Activated T-helper 2 cell treated with anti-CD3 and anti-CD28 coated beads, Interferon-gamma antibody, Interleukin-2, Interleukin-4, amounts not matched to agents 10 μg/mL and 5 μg/mL and 100 μg/mL, durations not matched to agents 14 hours and 24 hours and 36 hours (primary cell): ENCODE data around the gene ASRGL1. TPM values are rescaled to one million over a fixed set of nuclear protein-coding genes. Genes with fewer than 3 reads are reported as not detected.
"Not testable (repeated sequence)": the region's sequence is repeated elsewhere in the genome, so short reads cannot be mapped to it uniquely, and the experiment has no call there.

Source experiments
- DNase-seq: peaks from one replicate; pipeline ENCODE4 v3.0.0; 2021; ENCODE audit warnings: low spot score
- H3K27ac Mint-ChIP-seq: one replicate; pipeline ENCODE4 v1.8.0; 2021; ENCODE audit warnings: mixed read lengths
- H3K27me3 Mint-ChIP-seq: one replicate; pipeline ENCODE4 v1.8.0; 2021; ENCODE audit warnings: low read depth, mixed read lengths
- H3K36me3 Mint-ChIP-seq: one replicate; pipeline ENCODE4 v1.8.0; 2021; ENCODE audit warnings: low read depth, mixed read lengths
- H3K4me1 Mint-ChIP-seq: one replicate; pipeline ENCODE4 v1.8.0; 2021; ENCODE audit warnings: low read depth, mixed read lengths
- H3K4me3 Mint-ChIP-seq: one replicate; pipeline ENCODE4 v1.8.0; 2021; ENCODE audit warnings: low read depth, mild to moderate bottlenecking, moderate library complexity, mixed read lengths
- H3K9me3 Mint-ChIP-seq: one replicate; pipeline ENCODE4 v1.8.0; 2021; ENCODE audit warnings: mixed read lengths
- intact Hi-C: fragments of 100-400 bp; cut with micrococcal nuclease; formaldehyde crosslinking; loops from one replicate; pipeline ENCODE4 v1.15.1; 2023
- total RNA-seq: library from RNA; stranded (reverse); gene quantifications from 2 replicates; pipeline ENCODE4 v1.2.3, GENCODE V29; 2022

Gene ASRGL1
- total RNA-seq, 1 donor from 2014 or later = 6.1 TPM

GRCh38 chr11:62333768-62334167 lies 3.5 kb upstream of the ASRGL1 start:
- intact Hi-C loops = no loop called here
- H3K4me1 Mint-ChIP-seq = peaks cover 13% of the 10 kb centered on the region
- peaks cover 54% of the 10 kb centered on the region for H3K27me3 Mint-ChIP-seq
- no peaks in the 10 kb centered on the region for H3K9me3 Mint-ChIP-seq
- no peak overlapping the region for H3K27ac Mint-ChIP-seq
- no peak overlapping the region for H3K4me3 Mint-ChIP-seq
- no peaks in the 10 kb centered on the region for H3K36me3 Mint-ChIP-seq
- no peak for DNase-seq

GRCh38 chr11:62336949-62337302 lies 322 bp upstream of the ASRGL1 start:
- Mint-ChIP-seq H3K27me3 (peaks cover 42% of the 10 kb centered on the region), H3K4me1 (peaks cover 16% of the 10 kb centered on the region), H3K4me3 (peak overlapping the region; percentile 85)
- DNase-seq, H3K36me3 Mint-ChIP-seq, H3K27ac Mint-ChIP-seq, H3K9me3 Mint-ChIP-seq, intact Hi-C loops: not testable (repeated sequence)

- Mint-ChIP-seq H3K36me3 (no peaks in the 10 kb centered on the region), H3K27me3 (peaks cover 35% of the 10 kb centered on the region), H3K4me3 (peak overlapping the region; percentile 85), H3K27ac (no peak overlapping the region), H3K9me3 (no peaks in the 10 kb centered on the region), H3K4me1 (peaks cover 16% of the 10 kb centered on the region)
- DNase-seq = no peak
- intact Hi-C loops = no loop called here
These were observed 970 bp downstream of the ASRGL1 start for GRCh38 chr11:62338218-62338617.

GRCh38 chr11:62340269-62340901 lies 3.1 kb downstream of the ASRGL1 start:
- H3K4me1 Mint-ChIP-seq = peaks cover 16% of the 10 kb centered on the region
- intact Hi-C loops = loop anchor here (1.0 kb wide), 1 partner anchor 38 kb away; no protein-coding TSS in a partner anchor
- no peak overlapping the region for H3K4me3 Mint-ChIP-seq
- DNase-seq = peak; percentile 40
- H3K27me3 Mint-ChIP-seq = peaks cover 26% of the 10 kb centered on the region
- H3K9me3 Mint-ChIP-seq = no peaks in the 10 kb centered on the region
- H3K27ac Mint-ChIP-seq = no peak overlapping the region
- H3K36me3 Mint-ChIP-seq = no peaks in the 10 kb centered on the region

- Mint-ChIP-seq H3K27me3 (peaks cover 14% of the 10 kb centered on the region), H3K9me3 (no peaks in the 10 kb centered on the region), H3K36me3 (no peaks in the 10 kb centered on the region), H3K4me3 (no peak overlapping the region), H3K4me1 (peaks cover 12% of the 10 kb centered on the region), H3K27ac (no peak overlapping the region)
- no peak for DNase-seq
- intact Hi-C loops = no loop called here
These were observed 4.3 kb downstream of the ASRGL1 start for GRCh38 chr11:62341588-62341987.

GRCh38 chr11:62343646-62344190 lies 6.5 kb downstream of the ASRGL1 start:
- H3K4me1 Mint-ChIP-seq, H3K27ac Mint-ChIP-seq, intact Hi-C loops, H3K27me3 Mint-ChIP-seq, DNase-seq, H3K4me3 Mint-ChIP-seq, H3K36me3 Mint-ChIP-seq, H3K9me3 Mint-ChIP-seq: not testable (repeated sequence)

- Mint-ChIP-seq H3K36me3 (no peaks in the 10 kb centered on the region), H3K4me1 (peaks cover 3% of the 10 kb centered on the region), H3K9me3 (no peaks in the 10 kb centered on the region), H3K27me3 (peaks cover 3% of the 10 kb centered on the region), H3K4me3 (no peak overlapping the region), H3K27ac (no peak overlapping the region)
- intact Hi-C loops = no loop called here
- no peak for DNase-seq
These were observed 7.0 kb downstream of the ASRGL1 start for GRCh38 chr11:62344210-62344609.

- intact Hi-C loops = no loop called here
- no peak overlapping the region for H3K4me3 Mint-ChIP-seq
- H3K27me3 Mint-ChIP-seq = no peaks in the 10 kb centered on the region
- H3K9me3 Mint-ChIP-seq = no peaks in the 10 kb centered on the region
- H3K4me1 Mint-ChIP-seq = no peaks in the 10 kb centered on the region
- no peak overlapping the region for H3K27ac Mint-ChIP-seq
- H3K36me3 Mint-ChIP-seq = no peaks in the 10 kb centered on the region
- DNase-seq = no peak
These were observed 8.6 kb downstream of the ASRGL1 start for GRCh38 chr11:62345861-62346260.

- Mint-ChIP-seq H3K9me3 (no peaks in the 10 kb centered on the region), H3K27ac (no peak overlapping the region), H3K27me3 (no peaks in the 10 kb centered on the region), H3K4me3 (no peak overlapping the region), H3K4me1 (peaks cover 8% of the 10 kb centered on the region), H3K36me3 (peaks cover 4% of the 10 kb centered on the region)
- no peak for DNase-seq
- intact Hi-C loops = no loop called here
These were observed 15.4 kb downstream of the ASRGL1 start for GRCh38 chr11:62352355-62353336.

GRCh38 chr11:62353841-62354240 lies 16.6 kb downstream of the ASRGL1 start:
- Mint-ChIP-seq H3K27ac (no peak overlapping the region), H3K4me3 (no peak overlapping the region), H3K9me3 (no peaks in the 10 kb centered on the region), H3K4me1 (peaks cover 8% of the 10 kb centered on the region), H3K36me3 (peaks cover 4% of the 10 kb centered on the region), H3K27me3 (no peaks in the 10 kb centered on the region)
- DNase-seq = no peak
- intact Hi-C loops = no loop called here

- Mint-ChIP-seq H3K9me3 (no peaks in the 10 kb centered on the region), H3K27ac (no peak overlapping the region)
These were observed 21.0 kb downstream of the ASRGL1 start for GRCh38 chr11:62358273-62358672.

GRCh38 chr11:62359475-62359874 lies 22.2 kb downstream of the ASRGL1 start:
- Mint-ChIP-seq H3K4me1 (no peaks in the 10 kb centered on the region), H3K27me3 (no peaks in the 10 kb centered on the region), H3K27ac (no peak overlapping the region), H3K9me3 (no peaks in the 10 kb centered on the region), H3K36me3 (peaks cover 4% of the 10 kb centered on the region), H3K4me3 (no peak overlapping the region)
- DNase-seq = no peak
- intact Hi-C loops = no loop called here

More at GRCh38 chr11:62358273-62358672, 21.0 kb downstream of the ASRGL1 start:
- intact Hi-C loops = no loop called here
- Mint-ChIP-seq H3K36me3 (peaks cover 4% of the 10 kb centered on the region), H3K4me3 (no peak overlapping the region), H3K27me3 (no peaks in the 10 kb centered on the region), H3K4me1 (no peaks in the 10 kb centered on the region)
- no peak for DNase-seq

- Mint-ChIP-seq H3K27me3 (no peaks in the 10 kb centered on the region), H3K27ac (no peak overlapping the region), H3K4me3 (no peak overlapping the region), H3K4me1 (no peaks in the 10 kb centered on the region), H3K9me3 (no peaks in the 10 kb centered on the region), H3K36me3 (peaks cover 4% of the 10 kb centered on the region)
- no peak for DNase-seq
- intact Hi-C loops = no loop called here
These were observed 23.4 kb downstream of the ASRGL1 start for GRCh38 chr11:62360685-62361084.
